ENCODE data around the gene HYOU1. TPM values are rescaled to one million over a fixed set of nuclear protein-coding genes. Genes with fewer than 3 reads are reported as not detected.
"Not testable (repeated sequence)": the region's sequence is repeated elsewhere in the genome, so short reads cannot be mapped to it uniquely, and the experiment has no call there.

Gene HYOU1
- total RNA-seq, 1 donor from 2014 or later, result 201 TPM

DNA sequence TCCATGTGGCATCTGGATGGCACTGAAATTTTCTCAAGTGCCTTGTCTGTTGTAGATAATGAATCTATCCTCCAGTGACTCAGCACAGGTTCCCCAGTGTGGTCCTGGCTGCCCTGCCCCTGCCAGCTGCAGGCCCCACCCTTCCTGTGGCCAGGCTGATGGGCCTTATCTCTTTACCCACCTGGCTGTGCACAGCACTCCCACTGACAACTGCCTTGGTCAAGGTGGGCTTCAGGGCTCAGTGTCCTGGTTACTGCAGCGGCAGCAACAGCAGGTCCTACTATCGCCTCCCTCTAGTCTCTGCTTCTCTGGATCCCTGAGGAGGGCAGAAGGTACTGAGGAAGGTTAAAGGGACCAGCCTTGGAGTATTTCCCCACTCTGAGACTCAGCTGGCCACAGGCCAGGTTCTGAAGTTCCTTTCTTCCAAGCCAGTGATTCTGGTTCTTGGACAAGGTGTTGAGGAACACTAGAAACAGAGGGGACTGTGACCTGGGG lies 30.8 kb upstream of the HYOU1 start:
- DNase-seq (ENCODE audit: low spot score), result no peak

DNA sequence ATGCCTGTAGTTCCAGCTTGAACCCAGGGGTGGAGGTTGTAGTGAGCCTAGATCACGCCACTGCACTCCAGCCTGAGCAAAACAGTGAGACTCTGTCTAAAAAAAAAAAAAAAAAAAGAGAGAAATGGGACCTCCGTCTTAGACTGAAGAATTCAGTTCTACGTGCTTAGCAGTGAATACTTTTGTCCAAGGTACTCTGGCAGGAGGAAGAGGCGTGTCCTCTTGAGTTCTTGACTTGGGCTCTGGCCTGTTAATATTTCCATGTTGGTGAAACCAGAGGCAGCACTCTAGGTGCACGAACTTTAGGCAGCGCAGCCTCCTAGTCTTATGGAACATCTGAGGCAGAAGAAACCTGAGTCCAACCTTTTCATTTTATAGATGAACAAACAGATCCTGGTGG lies 30.1 kb upstream of the HYOU1 start:
- no peak for DNase-seq (ENCODE audit: low spot score)

DNA sequence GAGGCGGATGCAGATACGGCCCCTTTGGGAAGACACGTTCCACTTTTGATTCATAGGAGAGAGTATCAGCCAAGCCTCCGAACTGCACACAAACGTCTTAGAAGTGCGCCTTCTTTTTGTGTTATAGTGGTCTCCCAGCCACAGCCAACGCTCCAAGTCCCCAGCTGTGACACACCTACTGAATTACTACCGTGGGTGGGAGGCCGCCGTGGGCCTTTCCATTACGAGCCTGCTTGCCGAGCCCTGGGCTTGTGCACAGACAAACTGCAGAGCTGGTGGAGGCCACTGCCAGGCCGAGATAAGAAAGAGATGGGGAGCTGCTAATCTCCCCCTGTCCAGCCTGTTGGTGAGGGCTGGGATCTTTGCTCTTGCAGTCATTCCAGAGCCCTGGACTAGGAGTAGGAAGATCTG lies 28.4 kb upstream of the HYOU1 start:
- DNase-seq (ENCODE audit: low spot score), result no peak

DNA sequence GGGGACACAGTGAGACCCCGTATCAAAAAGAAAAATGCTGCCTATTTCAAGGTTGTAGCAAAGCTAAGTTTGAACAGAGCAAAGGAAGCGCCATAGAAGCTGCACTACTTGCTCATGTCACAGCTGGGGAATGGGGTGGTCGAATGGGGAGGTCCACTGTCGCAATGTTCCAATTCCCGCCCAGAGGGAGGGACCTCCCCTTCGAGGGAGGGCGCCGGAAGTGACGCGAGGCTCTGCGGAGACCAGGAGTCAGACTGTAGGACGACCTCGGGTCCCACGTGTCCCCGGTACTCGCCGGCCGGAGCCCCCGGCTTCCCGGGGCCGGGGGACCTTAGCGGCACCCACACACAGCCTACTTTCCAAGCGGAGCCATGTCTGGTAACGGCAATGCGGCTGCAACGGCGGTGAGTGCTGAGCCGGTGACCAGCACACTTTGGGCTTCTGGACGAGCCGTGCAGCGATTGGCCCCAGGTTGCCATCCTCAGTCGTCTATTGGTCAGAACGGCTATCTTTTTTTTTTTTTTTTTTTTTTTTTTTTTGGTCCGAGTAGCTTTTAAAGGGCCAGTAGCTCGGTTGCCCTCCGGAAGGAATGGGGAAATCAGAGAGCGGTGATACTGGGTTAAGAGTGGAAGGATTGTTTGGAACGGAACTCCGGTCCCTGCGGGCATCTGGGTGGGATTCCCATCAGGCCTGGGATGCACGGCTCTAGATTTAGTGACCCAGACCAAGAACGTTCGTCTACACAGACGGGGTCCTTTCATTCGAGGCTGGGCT lies 27.8 kb upstream of the HYOU1 start, which contains the start of gene HMBS:
Gene HMBS, plus strand, starts transcription at position 219 of the 774 bp plus-strand sequence. Its CDS starts 153 bp downstream, at position 372.
- peak; percentile 92 for DNase-seq (ENCODE audit: low spot score)

GRCh38 chr11:119081682-119082260 lies 24.8 kb upstream of the HYOU1 start:
- no peak for DNase-seq (ENCODE audit: low spot score)

DNA sequence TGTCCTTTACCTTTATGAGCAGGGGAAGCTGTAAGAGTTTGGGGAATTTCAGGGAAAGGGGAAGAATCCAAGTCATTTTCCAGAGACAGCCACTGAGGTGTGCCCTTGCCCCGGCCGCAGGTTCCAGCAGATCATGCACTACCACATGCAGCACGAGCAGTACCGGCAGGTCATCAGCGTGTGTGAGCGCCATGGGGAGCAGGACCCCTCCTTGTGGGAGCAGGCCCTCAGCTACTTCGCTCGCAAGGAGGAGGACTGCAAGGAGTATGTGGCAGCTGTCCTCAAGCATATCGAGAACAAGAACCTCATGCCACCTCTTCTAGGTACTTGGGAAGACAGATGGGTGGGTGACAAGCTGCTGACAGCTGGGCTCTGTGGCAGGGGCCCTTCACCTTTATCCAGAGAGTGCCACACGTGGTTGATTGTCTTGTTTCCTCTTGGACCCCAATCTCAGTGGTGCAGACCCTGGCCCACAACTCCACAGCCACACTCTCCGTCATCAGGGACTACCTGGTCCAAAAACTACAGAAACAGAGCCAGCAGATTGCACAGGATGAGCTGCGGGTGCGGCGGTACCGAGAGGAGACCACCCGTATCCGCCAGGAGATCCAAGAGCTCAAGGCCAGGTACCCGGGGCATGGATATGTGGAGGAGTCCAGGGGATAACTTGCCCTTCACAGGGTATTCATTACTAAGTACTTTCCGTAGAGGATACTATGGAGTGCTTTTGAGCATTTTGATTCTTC lies 21.8 kb upstream of the HYOU1 start:
- no peak for DNase-seq (ENCODE audit: low spot score)

DNA sequence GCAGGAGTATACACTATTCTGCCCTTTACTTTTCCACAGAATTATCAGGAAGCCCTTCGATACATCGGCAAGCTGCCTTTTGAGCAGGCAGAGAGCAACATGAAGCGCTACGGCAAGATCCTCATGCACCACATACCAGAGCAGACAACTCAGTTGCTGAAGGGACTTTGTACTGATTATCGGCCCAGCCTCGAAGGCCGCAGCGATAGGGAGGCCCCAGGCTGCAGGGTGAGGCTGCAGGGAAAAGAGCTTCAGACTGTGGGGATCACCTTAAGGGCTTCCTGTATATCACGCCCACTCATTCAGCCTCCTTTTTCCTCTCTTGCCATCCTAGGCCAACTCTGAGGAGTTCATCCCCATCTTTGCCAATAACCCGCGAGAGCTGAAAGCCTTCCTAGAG lies 20.8 kb upstream of the HYOU1 start:
- no peak for DNase-seq (ENCODE audit: low spot score)

DNA sequence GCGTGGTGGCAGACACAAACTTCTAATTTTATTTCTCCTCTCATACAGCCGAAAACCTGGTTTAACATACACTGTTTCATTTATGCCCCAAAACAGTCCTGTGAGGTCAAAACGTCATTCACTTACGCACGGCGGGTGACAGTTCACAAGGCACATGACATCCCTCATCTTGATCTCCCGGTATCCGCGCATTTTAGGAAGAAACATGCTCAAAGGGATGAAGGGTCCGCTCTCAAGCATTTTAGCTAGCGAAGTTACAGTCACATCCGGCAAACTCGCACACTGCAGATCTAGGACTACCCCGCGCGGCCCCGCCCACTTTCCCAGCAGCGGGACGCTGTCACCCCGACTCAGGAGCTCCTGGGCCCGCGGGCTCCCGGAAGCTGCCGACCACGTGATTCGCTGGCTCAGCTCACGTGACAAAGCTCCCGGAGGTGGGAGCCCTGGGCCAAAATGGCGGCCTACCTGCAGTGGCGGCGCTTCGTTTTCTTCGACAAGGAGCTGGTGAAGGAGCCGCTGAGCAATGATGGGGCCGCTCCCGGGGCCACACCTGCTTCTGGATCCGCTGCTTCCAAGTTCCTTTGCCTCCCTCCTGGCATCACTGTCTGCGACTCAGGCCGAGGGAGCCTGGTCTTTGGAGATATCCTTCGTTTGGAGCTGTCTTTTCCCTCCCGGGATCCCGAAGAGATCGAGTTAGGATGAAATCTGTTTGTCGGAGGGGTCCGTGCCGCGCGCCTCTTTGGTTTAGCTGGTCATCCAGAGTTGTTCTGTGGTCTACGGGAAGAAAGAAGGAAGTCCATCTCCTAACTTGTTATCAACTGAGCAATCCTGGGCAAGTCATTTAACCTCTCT lies 10.6 kb upstream of the HYOU1 start, which contains the start of gene VPS11:
Gene VPS11, plus strand, starts transcription at position 448 of the 852 bp plus-strand sequence. Its CDS starts 6 bp downstream, at position 454.
- DNase-seq (ENCODE audit: low spot score), result peak; percentile 98

DNA sequence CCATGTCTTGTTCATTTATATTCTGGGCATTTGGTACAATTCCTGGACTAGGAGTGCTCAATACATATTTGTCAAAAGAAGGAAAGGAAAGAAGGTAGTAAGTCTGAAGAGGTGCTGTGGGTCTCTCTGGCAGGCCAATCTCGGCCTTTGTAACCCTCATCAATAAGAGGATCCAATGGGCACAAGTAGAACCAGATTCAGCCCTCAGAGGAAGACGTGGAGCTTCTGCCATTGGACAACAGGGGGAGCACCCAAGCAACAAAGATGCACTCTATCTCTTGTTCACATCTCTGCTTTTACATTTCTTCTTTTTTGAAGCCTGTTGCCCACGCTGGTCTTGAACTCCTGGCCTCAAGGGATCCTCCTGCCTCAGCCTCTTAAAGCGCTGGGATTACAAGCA lies 8.4 kb upstream of the HYOU1 start:
- DNase-seq (ENCODE audit: low spot score), result no peak

GRCh38 chr11:119062779-119063178 lies 5.8 kb upstream of the HYOU1 start:
- DNase-seq (ENCODE audit: low spot score), result no peak

DNA sequence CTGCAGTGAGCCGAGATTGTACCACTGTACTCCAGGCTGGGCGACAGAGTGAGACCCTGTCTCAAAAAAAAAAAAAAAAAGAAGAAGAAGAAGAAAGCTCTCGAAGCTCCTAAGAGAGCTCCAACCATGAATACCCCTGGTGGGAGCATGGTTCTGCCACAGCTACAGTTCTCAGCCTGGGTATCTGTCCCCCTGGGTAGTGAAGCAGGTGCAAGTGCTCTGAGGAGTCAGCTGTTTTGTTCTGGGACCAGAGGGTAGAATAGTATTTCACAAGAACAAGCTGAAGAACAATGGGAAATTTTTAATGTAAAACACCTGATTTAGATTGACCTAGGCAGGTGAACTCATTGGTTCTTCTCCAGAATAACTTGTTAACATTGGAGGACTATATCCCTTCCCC lies 4.3 kb upstream of the HYOU1 start:
- DNase-seq (ENCODE audit: low spot score), result no peak

GRCh38 chr11:119059128-119059527 lies 2.1 kb upstream of the HYOU1 start:
- DNase-seq (ENCODE audit: low spot score), result not testable (repeated sequence)

DNA sequence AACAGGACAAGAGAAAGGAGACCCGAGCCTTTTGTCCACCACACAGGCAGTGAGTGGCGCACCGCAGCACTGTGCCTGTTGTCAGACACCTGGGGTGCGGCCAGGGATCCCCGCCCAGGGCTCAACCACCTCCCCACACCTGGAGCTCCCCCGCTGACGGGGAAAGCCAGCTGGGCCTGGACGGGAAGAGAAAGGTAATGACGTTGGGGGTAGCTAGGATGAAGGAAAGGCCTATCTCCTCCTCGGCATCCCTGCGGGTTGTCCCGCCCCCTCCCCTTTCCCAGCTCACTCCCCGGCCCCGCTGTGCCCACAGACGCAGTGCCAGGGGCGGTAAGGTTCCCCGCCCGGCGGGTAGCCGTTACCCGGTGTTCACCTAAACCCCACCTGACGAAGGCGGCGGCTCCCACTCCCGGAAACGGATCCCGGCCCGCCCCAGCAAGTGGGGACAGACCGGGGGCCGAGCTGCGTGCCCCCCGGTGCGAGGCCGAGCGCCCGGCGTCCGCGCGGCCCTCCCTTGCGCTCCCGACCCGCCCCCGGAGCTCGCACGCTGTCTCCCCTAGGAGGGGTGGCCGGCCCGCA lies 495 bp downstream of the HYOU1 start:
- peak; percentile 17 for DNase-seq (ENCODE audit: low spot score)

DNA sequence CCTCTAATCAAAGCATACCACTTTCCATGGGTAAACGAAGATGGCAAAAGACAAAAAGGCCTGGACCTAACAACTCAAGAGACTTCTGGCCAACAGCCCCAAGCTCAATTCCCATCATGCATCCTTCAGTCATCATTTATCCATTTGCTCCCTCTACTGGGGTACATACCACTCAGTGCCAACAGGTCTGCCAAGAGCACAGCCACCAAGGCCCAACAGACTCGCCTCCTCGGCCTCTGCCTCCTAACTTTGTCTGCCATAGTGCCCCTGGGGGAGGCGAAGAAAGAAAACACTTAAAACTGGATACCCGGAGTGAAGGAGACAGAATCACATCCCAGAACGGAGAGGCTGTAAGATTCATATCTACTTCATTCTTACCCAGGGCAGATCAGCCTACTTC lies 1.1 kb downstream of the HYOU1 start:
- DNase-seq (ENCODE audit: low spot score), result no peak

DNA sequence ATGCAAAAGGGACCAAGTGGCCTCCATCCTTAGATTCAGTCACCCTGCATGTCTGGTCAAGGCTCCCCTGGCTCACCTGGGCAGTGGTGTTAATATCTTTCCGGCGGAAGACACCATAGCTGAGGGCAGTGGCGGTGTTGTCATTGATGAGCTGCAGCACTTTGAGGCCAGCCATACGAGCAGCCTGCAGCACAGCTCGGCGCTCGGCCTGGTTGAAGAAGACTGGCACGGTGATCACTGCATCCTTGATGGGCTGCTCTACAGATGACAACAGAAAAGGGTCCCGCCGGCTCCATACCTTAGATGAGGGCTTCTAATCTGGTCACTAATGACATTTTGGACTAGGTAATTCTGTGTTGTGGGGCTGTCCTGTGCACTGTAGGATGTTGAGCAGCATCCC lies 2.6 kb downstream of the HYOU1 start:
- DNase-seq (ENCODE audit: low spot score), result no peak

GRCh38 chr11:119052163-119052814 lies 4.7 kb downstream of the HYOU1 start:
- no peak for DNase-seq (ENCODE audit: low spot score)

GRCh38 chr11:119051440-119052162 lies 5.4 kb downstream of the HYOU1 start:
- DNase-seq (ENCODE audit: low spot score), result no peak

GRCh38 chr11:119049081-119049480 lies 7.9 kb downstream of the HYOU1 start:
- DNase-seq (ENCODE audit: low spot score), result no peak

DNA sequence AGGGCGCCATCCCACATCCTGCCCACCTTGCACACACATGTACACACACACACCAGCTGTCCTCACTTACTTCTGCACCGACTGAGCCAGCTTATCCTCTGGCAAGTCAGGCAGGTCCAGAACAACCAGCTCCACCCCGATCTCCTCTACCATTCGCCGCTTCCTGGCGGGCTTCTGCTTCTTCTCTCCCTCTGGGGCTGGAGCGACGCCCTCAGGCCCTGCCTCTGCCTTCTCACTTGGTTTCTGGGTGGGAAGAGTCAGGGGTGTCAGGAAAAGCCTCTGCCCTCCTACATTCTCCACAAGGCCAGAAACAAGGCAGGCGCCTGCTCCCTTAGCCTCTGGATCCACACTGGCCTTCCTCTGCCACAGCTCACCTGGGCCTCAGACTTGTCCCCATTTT lies 8.4 kb downstream of the HYOU1 start:
- no peak for DNase-seq (ENCODE audit: low spot score)

- no peak for DNase-seq (ENCODE audit: low spot score)
Observed at GRCh38 chr11:119047205-119047604, 9.8 kb downstream of the HYOU1 start.

Measured in mucosa of gallbladder (tissue), 1 donor.